Measurements from ENCODE around the gene ABCB11.
A peak's percentile ranks its signal among the peaks of the same experiment; 100 is the strongest.

GRCh38 chr2:168948621-168949212 lies 82.4 kb downstream of the ABCB11 start:
- no peak for TF ChIP-seq RCOR1 (IDR thresholded peaks at IDR 0.05; ENCODE audit: insufficient replicate concordance, low read length)
- peak; percentile 47 for TF ChIP-seq CTCF (conservative IDR thresholded peaks at IDR 0.05; ENCODE audit: low read depth, low read length)
- TF ChIP-seq MAFK (IDR thresholded peaks at IDR 0.05; ENCODE audit: low read depth, low read length): no peak
- no peak for TF ChIP-seq POLR2A (IDR thresholded peaks at IDR 0.05; ENCODE audit: low read depth, low read length)
- no peak for TF ChIP-seq RFX5 (IDR thresholded peaks at IDR 0.05; ENCODE audit: low read depth, low read length)
- TF ChIP-seq SMC3 (IDR thresholded peaks at IDR 0.05; ENCODE audit: low read depth, low read length): no peak
- TF ChIP-seq USF2 (IDR thresholded peaks at IDR 0.05; ENCODE audit: low read depth, low read length): no peak

All from IMR-90 (cell line).